Osteocyte (in vitro differentiated cells): ENCODE results near the gene SSTR5. TPM values are rescaled to one million over a fixed set of nuclear protein-coding genes. Genes with fewer than 3 reads are reported as not detected.

Experiments used
- DNase-seq: peaks from one replicate; pipeline ENCODE4 v3.0.0; 2021; ENCODE audit warnings: mixed read lengths; ENCODE audit not compliant: unreplicated experiment; ENCODE audit errors: extremely low spot score
- H3K27ac Mint-ChIP-seq: one replicate; pipeline ENCODE4 v1.8.0; 2021; ENCODE audit warnings: mild to moderate bottlenecking, mixed read lengths; ENCODE audit not compliant: unreplicated experiment
- H3K27me3 Mint-ChIP-seq: one replicate; pipeline ENCODE4 v1.8.0; 2021; ENCODE audit warnings: mixed read lengths; ENCODE audit not compliant: unreplicated experiment
- H3K36me3 Mint-ChIP-seq: one replicate; pipeline ENCODE4 v1.8.0; 2021; ENCODE audit warnings: mixed read lengths; ENCODE audit not compliant: unreplicated experiment
- H3K4me1 Mint-ChIP-seq: one replicate; pipeline ENCODE4 v1.8.0; 2021; ENCODE audit warnings: mixed read lengths; ENCODE audit not compliant: unreplicated experiment
- H3K4me3 Mint-ChIP-seq: one replicate; pipeline ENCODE4 v1.8.0; 2021; ENCODE audit warnings: mild to moderate bottlenecking, moderate library complexity, mixed read lengths; ENCODE audit not compliant: unreplicated experiment
- H3K9me3 Mint-ChIP-seq: one replicate; pipeline ENCODE4 v1.8.0; 2021; ENCODE audit warnings: mixed read lengths; ENCODE audit not compliant: unreplicated experiment
- total RNA-seq: library from RNA; stranded (reverse); gene quantifications from 2 replicates; pipeline ENCODE4 v1.2.1, GENCODE V29; 2021
- TF ChIP-seq, protein P1 (sequence below): fragments of 200-600 bp; sonication (generic); IDR thresholded peaks from 2 replicates; pipeline ENCODE4 v1.5.0; 2021; ENCODE audit warnings: antibody characterized with exemption, mild to moderate bottlenecking, moderate library complexity

Gene SSTR5
- total RNA-seq, 1 donor from 2014 or later = not detected

DNA sequence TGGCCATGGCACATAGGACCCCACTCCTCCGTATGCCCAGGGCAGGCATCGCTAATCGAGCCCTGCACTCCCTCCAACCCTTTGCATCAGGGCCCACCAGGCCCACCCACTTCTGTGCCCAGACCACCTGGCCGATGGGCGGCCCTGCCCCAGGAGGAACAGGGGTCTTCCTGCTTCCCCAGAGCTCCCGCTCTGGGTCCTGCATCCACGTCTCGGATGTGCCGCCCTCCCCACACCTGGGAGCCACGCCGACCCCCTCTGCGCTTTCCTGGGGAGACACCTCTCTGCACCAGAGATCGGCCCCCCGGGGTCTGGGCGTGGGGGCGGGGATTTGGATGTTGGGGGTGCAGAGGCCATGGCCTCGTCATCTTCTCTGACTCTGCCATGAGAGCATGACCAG is 21.1 kb upstream of the SSTR5 start:
- no peaks in the 10 kb centered on the region for H3K9me3 Mint-ChIP-seq
- DNase-seq = no peak
- TF ChIP-seq, protein P1, sequence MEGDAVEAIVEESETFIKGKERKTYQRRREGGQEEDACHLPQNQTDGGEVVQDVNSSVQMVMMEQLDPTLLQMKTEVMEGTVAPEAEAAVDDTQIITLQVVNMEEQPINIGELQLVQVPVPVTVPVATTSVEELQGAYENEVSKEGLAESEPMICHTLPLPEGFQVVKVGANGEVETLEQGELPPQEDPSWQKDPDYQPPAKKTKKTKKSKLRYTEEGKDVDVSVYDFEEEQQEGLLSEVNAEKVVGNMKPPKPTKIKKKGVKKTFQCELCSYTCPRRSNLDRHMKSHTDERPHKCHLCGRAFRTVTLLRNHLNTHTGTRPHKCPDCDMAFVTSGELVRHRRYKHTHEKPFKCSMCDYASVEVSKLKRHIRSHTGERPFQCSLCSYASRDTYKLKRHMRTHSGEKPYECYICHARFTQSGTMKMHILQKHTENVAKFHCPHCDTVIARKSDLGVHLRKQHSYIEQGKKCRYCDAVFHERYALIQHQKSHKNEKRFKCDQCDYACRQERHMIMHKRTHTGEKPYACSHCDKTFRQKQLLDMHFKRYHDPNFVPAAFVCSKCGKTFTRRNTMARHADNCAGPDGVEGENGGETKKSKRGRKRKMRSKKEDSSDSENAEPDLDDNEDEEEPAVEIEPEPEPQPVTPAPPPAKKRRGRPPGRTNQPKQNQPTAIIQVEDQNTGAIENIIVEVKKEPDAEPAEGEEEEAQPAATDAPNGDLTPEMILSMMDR = no peak
- no peak overlapping the region for H3K27ac Mint-ChIP-seq
- H3K4me3 Mint-ChIP-seq = no peak overlapping the region
- no peaks in the 10 kb centered on the region for H3K36me3 Mint-ChIP-seq
- H3K4me1 Mint-ChIP-seq = no peaks in the 10 kb centered on the region
- H3K27me3 Mint-ChIP-seq = no peaks in the 10 kb centered on the region

DNA sequence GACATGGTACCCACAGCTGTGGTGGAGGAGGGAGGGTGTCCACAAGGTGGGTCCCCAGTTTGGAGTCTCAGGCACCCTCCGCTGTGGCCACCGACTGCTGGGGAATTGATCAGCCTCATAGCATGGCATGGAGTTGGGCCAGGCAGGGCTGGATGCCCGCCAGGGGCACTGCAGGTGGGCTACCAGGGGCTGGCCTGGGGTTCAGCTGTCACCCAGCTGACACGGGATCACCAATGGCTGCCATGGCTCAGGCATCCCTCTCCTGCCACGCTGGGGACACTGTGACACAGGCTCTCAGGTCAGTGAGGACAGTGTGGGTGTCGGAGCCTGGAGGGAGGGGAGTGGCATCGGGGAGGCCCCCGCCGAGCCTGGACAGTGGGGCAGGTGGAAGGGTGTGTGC is 19.8 kb upstream of the SSTR5 start:
- Mint-ChIP-seq H3K9me3 (no peaks in the 10 kb centered on the region), H3K27me3 (no peaks in the 10 kb centered on the region), H3K36me3 (no peaks in the 10 kb centered on the region), H3K4me1 (no peaks in the 10 kb centered on the region), H3K27ac (no peak overlapping the region), H3K4me3 (no peak overlapping the region)
- DNase-seq = no peak
- TF ChIP-seq, protein P1 = no peak

DNA sequence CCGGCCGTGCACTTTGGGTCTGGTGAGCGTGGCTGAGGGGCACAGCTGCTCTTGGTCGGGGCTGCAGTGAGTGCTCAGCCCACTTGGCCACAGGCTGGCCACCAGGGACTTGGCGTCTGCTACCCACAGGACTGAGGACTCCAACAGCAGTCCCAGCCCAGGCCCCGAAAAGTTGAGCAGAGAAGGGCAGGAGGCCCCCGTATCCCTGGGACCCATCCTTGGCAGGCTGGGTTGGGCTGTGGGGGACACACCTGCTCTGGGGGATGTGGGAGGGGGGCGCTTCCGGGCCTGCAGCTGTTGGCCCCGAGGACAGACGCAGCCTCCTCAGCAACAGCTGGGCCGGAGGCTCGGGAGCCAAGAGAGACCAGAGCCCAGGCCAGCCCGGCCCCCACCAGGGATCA is 19.4 kb upstream of the SSTR5 start:
- H3K9me3 Mint-ChIP-seq = no peaks in the 10 kb centered on the region

DNA sequence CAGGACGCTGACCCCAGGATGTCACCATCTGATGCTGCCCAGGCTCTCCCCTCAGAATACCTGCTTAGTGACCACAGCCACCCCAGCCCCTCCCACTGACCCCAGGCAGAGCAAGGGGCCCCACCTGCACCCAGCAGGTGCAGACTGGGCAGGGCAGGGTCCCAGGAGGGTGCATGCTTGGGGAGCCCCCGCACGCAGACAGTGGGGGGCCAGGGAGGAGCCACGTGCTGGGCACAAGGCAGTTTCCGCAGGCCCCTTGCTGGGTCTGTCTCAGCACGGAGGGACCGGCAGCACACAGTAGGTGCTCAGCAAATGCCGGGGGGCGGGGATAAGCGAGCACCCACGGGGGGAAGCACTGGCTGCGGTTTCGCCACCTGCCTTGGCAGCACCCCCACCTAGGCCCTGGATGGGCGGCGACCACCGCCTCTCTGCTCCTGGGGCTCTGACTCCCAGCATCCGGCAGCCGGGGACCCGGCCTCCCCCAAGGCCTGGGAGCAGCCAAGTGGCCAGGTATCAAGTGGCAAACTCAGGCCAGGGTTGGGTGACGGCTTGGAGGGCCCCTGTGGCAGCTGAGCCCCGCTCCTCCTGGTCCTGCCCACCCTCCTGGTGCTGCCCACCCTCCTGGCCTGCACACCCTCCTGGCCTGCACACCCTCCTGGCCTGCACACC is 18.7 kb upstream of the SSTR5 start:
- Mint-ChIP-seq H3K4me3 (no peak overlapping the region), H3K27me3 (no peaks in the 10 kb centered on the region), H3K36me3 (no peaks in the 10 kb centered on the region), H3K4me1 (no peaks in the 10 kb centered on the region), H3K27ac (no peak overlapping the region), H3K9me3 (no peaks in the 10 kb centered on the region)
- TF ChIP-seq, protein P1 = no peak
- no peak for DNase-seq

More for the DNA sequence above, 19.4 kb upstream of the SSTR5 start:
- TF ChIP-seq, protein P1 = no peak
- Mint-ChIP-seq H3K36me3 (no peaks in the 10 kb centered on the region), H3K4me1 (no peaks in the 10 kb centered on the region), H3K27ac (no peak overlapping the region), H3K27me3 (no peaks in the 10 kb centered on the region), H3K4me3 (no peak overlapping the region)
- DNase-seq = no peak

DNA sequence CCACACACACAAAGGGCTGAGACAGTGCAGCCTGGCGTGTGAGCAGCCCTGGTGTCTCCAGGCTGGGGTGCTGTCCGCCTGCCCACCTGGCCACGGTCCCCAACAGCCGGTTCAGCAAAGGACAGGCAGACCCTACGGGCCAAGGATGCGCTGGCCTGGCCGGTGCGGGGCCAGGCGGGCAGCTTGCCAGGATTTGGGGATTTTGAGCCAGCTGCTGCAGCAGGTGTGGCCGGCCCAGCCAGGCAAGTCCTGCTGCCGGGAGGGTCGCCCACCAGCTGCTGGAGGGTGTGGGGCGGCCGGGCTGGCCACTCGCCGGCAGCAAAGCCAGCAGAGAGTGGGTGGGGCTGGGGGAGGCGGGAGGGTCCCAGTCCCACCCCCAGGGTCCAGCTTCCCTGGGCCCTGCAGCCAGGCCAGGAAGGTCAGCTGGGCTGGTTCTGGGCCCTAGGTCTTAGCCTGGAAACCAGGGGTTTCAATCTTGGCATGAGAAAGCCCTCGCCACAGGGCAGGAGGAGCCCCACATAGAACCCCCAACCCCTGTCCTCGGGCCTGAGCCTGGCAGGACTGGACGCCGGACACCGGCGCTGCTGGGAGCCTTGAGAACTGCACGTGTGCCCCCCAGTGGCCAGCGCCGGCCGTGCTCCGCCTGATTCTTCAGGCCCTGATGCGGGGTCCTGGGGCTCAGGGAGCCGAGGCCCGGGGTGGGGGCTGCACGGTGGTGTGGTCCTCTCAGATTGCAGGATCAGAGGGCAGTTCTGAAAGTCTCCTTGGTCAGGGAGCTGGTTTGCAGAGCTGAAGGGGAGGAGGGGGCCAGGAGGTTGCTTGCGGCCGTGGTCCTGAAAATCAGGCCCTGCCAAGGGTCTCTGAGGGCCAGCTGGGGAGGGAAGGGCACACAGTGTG is 17.6 kb upstream of the SSTR5 start:
- Mint-ChIP-seq H3K27ac (no peak overlapping the region), H3K4me1 (no peaks in the 10 kb centered on the region), H3K36me3 (no peaks in the 10 kb centered on the region), H3K27me3 (no peaks in the 10 kb centered on the region), H3K4me3 (no peak overlapping the region), H3K9me3 (peaks cover 5% of the 10 kb centered on the region)
- TF ChIP-seq, protein P1 = peak; percentile 85
- no peak for DNase-seq
